Breast epithelium (tissue), 3 donors: ENCODE measurements around the gene BNC2.

ENCODE experiments used
- POLR2AphosphoS5 ChIP-seq, 3 donors: sonication (generic); formaldehyde crosslinking; IDR thresholded peaks; one replicate each; pipeline ENCODE4 v1.6.1; 2017; ENCODE audit warnings: antibody characterized with exemption in 3 of 3
- TF ChIP-seq, protein P1 (sequence below), 3 donors: fragments of 450-650 bp; IDR thresholded peaks; one replicate each; pipeline ENCODE4 v1.5.1; 2016 to 2017; ENCODE audit warnings: antibody characterized with exemption in 3 of 3, mild to moderate bottlenecking in 3 of 3, moderate library complexity in 3 of 3

DNA sequence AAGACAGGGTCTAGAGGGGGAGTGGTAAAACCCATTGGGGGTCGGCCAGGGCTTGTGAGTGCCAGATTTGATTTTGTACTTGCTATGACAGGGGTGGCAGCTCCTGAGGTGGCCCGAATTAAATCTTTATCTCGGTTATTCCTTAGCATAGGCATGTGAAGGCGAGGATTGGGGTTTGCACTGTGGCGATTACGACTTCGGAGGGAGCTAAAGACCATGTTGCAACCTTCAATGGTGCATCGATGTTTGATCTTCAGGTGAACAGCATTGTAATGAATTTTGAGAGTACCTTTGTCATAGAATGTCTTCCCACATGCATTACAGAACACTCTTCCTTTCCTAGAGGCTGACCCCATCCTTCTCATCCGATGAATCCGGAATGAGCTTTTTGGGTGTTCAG is 433.9 kb downstream of the BNC2 start:
- TF ChIP-seq, protein P1, sequence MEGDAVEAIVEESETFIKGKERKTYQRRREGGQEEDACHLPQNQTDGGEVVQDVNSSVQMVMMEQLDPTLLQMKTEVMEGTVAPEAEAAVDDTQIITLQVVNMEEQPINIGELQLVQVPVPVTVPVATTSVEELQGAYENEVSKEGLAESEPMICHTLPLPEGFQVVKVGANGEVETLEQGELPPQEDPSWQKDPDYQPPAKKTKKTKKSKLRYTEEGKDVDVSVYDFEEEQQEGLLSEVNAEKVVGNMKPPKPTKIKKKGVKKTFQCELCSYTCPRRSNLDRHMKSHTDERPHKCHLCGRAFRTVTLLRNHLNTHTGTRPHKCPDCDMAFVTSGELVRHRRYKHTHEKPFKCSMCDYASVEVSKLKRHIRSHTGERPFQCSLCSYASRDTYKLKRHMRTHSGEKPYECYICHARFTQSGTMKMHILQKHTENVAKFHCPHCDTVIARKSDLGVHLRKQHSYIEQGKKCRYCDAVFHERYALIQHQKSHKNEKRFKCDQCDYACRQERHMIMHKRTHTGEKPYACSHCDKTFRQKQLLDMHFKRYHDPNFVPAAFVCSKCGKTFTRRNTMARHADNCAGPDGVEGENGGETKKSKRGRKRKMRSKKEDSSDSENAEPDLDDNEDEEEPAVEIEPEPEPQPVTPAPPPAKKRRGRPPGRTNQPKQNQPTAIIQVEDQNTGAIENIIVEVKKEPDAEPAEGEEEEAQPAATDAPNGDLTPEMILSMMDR (IDR thresholded peaks at IDR 0.05), result no peak
- no peak for TF ChIP-seq POLR2AphosphoS5 (IDR thresholded peaks at IDR 0.05)
